Stimulated activated CD8-positive, alpha-beta memory T cell treated with anti-CD3 and anti-CD28 coated beads, Interleukin-12 subunit alpha, Interleukin-12 subunit beta, amount 100 ng/mL, for 24 hours (primary cell): ENCODE results near the gene ENGASE.
"Not testable (repeated sequence)": the region's sequence is repeated elsewhere in the genome, so short reads cannot be mapped to it uniquely, and the experiment has no call there.

Experiments
- DNase-seq: peaks from one replicate; pipeline ENCODE4 v3.0.0-alpha.2; 2020; ENCODE audit errors: extremely low read depth

ENGASE gene

DNA sequence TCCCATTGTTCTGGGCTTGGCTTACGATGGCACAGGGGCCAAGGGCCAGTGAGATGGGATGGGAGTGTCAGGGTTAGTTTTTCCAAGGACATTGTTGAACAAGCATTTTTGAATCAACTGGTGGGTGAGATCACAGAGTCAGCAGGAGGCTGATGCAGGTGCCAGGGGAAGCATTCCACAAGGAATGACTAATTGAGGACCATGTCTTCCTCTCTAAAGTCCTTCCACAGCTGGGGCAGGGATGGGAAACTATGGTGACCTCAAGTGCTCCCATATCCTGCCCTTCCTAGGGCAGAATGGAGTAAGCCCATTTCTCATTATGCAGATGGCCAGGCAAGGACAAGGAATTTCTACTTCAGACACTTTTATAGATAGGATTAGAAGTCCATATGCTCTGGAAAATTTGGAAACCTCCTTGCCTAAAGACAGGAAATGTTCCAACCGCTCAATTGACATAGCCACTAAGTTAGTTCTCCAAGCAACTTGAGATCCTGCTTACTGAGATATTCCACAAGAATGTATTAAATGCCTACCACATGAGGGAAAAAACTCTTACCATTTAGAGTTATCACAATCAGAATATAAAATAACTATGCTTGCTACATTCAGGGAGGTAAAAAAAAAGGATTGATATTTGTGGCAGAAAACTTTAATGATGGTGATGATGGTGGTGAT lies 21.2 kb upstream of the ENGASE start:
- DNase-seq, result no peak

DNA sequence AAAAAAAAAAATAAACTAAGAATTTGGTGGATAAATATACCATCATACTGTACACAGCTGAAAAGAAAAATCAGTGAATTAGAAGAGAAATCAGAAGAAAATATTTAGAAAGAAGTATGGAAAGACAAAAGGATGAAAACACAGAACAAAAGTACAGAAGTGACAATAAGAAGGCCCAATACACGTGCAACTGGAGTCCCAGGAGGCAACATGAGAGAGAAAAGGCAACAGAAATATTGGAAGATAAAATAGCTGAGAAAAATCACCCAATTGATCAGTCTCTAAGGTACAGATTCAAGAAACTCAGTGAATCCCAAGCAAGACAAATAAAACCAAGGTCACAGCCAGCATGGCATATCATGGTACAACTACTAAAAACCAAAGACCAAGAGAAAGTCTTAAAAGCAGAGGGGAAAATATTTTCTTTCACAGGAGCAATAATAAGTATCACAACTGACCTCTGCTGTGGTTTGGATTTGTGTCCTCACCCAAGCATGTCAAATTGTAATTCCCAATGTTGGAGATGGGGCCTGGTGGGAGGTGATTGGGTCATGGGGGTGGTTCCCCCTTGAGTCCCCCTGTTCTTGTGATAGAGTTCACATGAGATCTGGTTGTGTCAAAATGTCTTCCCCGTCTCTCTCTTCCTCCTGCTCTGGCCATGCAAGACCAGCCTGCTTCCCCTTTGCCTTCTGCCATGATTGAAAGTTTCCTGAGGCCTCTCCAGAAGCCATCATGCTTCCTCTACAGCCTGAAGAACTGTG lies 20.2 kb upstream of the ENGASE start:
- no peak for DNase-seq

DNA sequence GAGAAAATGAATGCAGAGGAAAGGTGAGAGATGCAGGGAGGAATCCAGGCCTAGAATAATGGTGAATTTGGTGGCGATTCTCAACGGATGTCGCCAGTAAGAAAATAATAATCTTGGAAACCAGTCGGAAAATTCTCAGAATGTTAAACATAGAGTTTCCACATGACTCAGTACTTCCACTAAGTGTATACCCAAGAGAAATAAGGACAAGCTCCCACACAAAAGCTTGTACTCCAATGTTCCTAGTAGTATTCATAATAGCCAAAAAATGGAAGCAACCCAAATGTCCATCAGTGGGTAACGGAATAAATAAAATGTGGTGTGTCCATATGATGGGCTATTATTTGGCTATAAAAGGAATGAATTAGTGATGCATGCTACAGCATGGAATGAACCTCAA lies 19.4 kb upstream of the ENGASE start:
- DNase-seq, result no peak

DNA sequence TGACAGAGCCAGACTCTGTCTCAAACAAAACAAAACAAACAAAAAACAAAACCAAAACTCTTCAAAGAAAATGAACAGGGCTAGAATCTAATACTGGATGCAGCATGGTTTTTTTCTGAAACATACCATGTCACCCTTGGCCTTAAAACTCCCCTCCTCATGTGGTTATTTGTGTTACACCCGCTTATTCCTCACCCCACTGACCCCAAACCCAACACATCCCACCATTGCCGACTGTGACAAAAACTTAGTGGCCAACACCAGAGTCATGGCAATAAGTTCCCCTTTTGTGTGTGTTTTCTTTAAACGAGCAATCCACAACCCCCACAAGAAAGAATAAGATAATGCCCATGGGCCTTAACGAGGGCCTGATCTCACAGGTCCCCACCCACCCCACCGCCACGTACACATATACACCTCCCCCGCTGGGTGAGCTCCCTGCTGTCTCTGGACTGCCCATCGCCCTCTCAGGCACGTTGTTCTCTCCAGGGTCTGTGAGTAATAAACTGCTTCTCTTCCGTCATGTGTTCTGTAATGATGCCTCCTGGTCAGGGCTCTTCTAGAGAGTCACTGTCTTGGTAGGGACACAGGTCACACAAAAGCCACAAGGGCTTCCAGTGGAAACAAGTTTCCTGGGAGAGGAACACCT lies 16.8 kb upstream of the ENGASE start:
- DNase-seq, result no peak

DNA sequence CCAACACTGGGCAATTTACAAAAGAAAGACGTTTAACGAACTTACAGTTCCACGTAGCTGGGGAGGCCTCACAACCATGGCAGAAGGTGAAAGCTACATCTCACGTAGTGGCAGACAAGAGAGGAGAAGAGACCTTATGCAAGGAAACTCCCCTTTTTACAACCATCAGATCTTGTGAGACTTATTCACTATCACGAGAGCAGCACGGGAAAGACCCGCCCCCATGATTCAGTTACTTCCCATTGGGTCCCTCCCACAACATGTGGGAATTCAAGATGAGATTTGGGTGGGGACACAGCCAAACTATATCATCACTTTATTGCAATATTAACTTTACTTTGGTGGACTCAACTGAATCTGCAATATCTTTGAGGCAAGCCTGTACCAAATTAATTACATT lies 11.9 kb upstream of the ENGASE start:
- DNase-seq, result no peak

DNA sequence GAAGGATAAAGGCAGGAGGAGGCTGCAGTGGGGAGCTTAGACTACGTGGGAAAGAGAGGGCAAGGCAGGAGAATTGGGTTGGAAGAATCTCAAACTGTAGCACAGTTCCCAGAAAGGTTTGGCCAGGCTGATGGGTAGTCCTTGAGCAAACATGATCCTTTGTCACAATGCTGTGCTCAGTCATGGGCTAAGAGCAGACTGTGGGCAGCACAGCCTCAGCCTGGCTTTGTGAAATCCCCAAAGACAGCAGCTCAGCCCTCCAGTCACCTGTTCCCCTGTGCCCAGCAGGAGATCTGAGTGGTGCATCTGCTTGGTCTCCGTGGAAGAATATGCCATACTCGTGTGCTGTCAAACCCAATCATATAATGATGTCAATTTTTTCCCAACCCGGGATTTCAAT lies 10.6 kb upstream of the ENGASE start:
- DNase-seq, result no peak

DNA sequence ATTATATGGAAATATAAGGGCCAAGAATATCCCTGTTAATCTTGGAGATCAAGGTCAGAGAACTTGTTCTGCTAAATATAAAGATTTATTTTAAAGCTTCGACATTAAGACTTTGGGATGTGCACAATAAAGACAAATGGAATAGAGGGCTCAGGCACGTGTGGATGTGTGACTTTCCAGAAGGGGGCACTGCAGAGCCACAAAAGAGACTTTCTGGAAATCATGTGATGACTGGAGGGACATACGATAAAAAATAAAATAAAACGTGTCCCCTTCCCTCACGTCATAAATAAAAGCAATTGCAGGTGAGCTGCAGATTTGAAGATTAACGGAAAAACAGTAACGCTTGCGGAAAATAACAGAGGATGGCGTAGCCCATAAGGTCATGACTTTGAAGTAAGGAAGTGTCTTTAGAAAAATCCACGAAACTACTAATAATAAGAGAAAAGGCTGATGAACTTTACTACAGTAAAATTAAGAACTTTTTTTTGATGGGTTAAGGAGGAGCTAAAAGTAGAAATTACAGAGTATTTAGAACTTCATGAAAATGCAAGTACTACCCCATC lies 9.4 kb upstream of the ENGASE start:
- no peak for DNase-seq

DNA sequence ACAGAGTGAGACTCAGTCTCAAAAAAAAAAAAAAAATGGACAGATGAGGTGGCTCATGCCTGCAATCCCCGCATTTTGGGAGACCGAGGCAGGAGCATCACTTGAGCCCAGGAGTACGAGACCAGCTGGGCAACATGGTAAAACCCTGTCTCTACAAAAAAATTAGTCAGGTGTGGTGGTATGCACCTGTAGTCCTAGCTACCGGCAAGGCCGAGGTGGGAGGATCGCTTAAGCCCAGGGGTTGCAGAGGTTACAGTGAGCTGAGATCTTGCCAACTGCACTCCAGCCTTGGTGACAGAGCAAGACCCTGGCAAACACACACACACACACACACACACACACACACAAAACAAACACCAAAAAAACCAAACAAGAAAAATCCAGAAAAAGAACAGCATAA lies 7.7 kb upstream of the ENGASE start:
- no peak for DNase-seq

DNA sequence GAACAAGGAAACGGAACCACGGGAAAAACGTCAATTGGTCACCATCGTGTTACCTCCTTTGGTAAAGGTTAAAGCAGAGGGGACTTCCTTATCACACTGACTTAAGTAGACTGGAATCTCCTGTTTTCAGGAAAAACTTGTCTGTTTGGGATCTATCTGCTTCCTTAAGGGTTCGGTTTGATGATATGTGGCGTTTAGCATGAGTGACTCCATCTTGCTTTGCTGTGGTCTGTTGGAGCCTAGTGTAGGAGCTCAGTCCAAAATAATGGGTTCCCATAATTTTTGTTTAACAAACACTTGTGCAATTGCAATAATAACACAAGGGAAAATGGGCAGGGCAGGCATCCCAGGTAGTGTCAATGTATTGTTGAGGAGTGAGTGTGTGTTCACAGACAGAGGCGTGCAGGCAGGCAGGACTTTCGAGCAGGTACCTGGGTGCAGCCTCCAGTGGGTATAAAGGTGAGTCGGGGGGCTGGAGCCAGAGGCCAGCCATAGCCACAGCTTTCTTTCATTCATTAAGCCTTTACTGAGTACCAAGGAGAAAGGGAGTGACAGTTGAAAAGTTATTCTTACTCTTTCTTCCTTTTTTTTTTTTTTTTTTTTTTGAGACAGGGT lies 4.3 kb upstream of the ENGASE start:
- no peak for DNase-seq

DNA sequence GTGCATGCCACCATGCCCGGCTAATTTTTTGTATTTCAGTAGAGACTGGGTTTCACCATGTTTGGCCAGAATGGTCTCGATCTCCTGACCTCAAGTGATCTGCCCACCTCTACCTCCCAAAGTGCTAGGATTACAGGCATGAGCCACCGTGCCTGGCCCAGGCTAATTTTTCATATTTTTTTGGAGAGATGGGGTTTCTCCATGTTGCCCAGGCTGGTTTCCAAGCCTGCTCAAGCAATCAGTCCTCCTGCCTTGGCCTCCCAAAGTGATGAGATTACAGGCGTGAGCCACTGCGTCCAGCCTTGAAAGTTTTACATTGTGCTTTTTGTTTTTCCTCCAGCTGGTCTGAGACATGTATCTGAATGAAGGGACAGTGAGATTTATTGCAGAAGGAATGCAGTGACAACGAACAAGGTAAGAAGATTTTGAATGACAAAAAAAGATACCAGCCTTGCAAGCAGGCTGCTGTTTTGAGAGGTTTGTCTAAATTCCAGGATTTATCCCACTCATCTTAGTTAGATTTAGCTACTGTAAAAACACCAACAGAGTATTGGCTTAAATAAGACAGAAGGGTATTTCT lies 3.4 kb upstream of the ENGASE start:
- DNase-seq, result no peak

DNA sequence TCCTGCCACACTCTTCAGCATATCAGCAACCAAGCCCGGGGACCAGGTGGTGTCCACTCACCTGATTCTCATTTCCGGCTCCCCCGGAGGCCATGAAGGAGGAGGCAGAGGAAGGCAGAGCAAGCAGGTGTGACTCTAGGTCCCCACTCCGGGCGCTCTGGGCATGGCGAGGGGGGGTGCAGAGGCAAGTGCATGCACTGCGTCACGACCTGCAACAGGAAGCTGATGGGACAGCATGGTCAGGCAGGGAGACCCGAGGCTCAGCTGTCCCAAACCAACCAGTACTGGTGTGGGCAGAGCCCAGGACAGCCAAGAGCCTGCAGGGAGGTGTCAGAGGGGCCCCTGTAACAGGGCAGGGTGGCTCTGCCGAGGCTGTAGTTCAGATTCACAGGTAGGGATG lies 2.1 kb upstream of the ENGASE start:
- no peak for DNase-seq

DNA sequence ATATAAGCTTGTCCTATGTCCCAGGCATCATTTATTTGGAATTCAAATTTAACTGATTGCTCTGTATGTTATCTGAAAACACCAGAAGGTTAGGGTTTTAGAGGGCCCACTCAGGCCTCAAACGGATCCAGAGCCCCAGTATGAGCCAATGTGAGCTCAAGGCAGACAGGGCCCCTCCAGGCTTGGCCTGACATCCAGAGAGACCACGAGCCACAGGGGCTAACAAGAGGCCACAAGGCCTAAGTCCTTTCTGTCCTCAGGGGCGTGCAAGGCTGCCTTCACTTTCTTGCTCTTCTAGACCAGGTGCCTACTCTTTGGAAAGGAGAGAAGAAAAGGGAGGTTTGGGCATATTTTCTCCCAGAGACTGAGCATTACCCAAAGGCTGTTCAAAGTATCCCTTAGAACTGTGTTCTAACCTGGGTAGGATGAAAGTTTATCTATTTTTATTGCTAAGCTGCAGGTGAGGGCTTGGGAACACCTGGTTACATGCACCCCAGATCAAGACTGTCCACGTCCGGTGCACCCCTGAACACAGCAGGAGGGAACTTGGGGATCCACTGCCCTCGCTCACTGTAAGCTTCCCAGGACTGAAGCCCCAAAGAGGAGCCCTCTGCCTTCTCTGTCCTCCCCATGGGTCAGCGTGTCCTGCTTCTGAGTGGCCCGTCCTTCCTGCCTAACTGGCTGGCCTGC lies 1.5 kb upstream of the ENGASE start:
- no peak for DNase-seq

DNA sequence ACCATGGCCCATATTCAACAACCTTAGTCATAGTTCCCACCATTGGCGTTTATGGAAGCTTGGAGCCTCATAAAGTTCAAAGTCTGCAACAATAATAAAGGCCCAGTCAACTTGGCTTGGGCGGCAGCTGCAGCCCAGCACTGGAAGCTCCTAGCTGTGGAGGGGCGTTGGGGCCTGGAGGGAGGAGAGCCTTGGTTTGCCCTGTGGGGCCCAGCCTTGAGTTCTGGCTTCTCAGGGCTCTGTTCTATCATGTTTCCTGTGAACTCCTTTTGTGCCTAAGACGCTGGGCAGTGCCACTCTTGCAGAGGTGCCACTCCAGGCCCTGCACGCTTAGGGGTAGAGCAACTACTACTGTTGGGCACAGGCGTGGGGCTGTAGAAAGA lies 927 bp upstream of the ENGASE start:
- DNase-seq, result no peak

DNA sequence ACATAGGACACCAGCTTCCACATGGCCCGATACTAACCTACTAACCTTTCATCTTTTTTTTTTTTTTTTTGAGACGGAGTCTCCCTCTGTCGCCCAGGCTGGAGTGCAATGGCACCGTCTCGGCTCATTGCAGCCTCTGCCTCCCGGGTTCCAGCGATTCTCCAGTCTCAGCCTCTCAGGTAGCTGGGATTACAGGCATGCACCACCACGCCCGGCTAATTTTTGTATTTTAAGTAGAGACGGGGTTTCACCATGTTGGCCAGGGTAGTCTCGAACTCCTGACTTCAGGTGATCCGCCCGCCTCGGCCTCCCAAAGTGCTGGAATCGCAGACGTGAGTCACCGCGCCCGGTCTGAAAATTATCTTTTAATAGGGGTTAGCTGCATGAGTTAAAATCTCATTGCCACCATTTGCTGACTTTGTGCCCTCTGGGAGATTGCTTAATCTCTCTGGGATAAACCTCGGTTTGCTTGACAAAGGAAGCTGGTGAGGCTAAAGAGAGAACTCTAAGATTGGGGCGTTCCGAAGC lies 439 bp upstream of the ENGASE start:
- DNase-seq, result not testable (repeated sequence)

DNA sequence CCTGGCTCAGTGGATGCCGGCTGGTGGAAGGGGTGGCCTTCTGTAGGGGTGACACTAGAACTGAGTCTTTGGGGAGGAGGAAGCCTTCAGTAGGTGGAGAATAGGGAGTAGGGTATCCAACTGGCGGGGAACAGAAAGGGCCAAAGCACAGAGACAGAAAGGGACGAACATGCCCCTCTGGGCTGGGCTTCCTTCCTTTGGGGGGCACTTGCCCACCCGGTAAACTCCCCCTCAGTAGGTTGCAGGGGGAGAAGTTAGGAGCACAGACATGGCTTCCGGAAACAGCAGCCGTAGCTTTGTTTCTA lies 774 bp downstream of the ENGASE start:
- no peak for DNase-seq

DNA sequence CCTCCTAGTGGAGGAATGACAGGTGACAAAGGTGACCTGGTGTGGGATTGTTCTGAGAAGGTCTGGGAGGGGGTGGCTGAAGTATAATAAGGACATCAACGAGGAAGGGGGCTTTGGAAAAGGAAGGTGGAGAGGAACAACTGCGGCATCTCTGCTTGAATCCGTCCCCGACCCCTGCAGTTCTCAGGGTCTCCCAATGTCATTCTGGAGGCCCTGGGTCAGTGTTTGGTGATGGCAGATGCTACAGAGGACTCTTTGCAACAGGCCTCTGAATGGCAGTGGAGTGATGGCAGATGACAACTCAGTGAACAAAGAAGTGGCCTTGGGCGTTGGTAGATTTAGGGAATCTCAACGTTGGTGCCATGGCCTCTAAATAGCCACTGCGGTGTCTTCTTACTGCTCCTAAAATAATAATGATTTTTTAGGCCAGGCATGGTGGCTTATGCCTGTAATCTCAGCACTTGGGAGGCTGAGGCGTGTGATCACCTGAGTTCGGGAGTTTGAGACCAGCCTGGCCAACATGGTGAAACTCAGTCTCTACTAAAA lies 1.3 kb downstream of the ENGASE start:
- no peak for DNase-seq

DNA sequence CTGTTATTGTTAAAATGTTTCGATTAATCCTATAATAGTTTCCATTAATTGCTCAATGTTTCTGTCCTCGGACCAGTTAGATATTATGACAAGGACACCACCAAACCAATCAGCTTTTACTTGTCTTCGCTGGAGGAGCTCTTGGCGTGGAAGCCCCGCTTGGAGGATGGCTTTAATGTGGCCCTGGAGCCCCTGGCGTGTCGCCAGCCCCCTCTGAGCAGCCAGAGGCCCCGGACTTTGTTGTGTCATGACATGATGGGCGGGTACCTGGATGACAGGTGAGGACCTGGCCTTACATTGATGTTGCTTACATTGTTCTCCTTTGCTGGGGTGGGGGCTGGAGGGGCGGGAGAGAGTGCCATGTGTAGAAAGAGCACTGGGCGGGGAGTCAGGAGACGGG lies 3.0 kb downstream of the ENGASE start:
- DNase-seq, result no peak

DNA sequence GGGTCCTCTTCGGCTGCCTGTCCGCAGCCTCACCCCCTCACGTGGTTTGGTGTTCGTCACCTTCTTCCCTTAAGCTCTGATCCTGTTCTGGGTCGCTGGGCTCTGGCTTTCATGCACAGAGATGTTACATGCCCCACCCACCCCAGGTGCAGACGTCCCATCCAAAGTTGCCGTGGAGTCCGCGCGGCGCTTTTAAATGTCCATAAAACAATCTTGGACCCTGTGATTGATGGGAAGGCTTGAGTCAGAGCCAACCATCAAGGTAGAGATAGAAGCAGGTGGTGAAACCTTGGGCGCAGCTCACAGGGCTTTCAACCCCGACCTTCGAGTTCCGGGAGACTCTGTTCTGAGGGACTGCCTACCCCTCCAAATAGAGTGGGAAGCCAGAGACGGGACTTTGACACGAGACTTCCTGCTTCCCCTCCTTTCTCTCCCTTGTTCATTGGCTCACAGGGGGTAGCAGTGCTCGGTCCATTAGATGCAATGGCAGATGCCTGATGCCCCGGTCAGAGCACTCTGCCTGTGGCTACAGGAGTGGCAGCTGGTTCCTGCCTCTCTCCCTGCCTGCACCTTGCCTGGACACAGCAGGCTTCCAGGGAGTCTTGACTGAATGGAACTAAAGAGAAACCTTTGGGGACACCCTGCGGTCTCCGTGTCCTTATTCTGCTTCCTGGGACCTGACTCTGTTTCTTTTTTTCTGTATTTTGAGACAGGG lies 4.0 kb downstream of the ENGASE start:
- no peak for DNase-seq

DNA sequence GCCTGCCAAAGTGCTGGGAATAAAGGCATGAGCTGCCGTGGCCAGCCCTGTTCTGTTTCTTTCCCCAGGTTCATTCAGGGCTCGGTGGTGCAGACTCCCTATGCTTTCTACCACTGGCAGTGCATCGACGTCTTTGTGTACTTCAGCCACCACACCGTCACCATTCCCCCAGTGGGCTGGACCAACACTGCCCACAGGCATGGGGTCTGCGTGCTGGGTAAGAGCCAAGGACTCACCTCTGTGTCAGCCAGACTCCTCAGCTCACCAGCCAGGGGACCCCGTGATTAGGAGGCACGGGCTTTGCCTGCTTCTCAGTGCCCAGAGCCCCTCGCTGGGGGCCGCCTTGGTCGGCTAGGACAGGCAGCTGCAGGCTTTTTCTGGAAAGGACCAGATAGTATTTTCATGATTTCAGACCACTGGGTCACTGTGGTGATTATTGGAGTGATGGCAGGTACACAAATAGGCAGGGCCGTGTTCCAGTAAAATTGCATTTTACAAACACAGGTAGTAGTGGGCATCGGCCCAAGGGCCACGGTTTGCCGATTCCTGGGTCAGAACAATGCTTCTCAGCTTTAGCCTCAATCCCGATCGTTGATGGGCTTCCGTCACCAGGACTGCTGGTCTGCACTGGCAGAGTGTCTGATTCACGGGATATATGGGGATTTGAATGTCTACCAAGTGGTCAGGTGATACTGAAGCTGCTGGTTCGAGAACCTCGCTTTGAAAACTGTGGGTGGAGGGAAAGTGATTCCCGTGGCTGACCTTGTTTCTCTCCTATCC lies 5.0 kb downstream of the ENGASE start:
- no peak for DNase-seq

DNA sequence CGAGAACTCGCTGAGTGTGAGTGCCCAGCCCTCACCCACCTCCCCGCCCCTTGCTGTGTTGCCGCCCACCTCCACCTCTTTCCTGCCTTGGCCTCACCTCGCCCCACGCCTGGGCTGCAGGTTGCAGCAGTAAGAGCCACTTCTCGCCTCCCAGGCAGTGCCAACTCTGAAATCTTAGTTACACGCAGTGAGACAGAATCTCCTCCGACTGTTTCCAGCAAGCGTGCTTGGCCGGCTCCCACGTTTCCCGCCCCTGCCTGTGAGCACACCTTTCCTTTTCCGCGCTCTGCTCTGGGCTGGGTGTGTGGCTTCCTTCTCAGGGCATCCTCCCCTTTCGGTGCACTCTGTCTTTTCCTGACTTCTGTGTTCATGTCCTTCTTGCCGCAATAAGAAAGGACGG lies 5.7 kb downstream of the ENGASE start:
- no peak for DNase-seq
